ENCODE data around the gene MXRA7. TPM values are rescaled to one million over a fixed set of nuclear protein-coding genes. Genes with fewer than 3 reads are reported as not detected.
"Not testable (repeated sequence)": the region's sequence is repeated elsewhere in the genome, so short reads cannot be mapped to it uniquely, and the experiment has no call there.

Gene MXRA7
- total RNA-seq, 1 donor from 2014 or later, result 45.7 TPM

DNA sequence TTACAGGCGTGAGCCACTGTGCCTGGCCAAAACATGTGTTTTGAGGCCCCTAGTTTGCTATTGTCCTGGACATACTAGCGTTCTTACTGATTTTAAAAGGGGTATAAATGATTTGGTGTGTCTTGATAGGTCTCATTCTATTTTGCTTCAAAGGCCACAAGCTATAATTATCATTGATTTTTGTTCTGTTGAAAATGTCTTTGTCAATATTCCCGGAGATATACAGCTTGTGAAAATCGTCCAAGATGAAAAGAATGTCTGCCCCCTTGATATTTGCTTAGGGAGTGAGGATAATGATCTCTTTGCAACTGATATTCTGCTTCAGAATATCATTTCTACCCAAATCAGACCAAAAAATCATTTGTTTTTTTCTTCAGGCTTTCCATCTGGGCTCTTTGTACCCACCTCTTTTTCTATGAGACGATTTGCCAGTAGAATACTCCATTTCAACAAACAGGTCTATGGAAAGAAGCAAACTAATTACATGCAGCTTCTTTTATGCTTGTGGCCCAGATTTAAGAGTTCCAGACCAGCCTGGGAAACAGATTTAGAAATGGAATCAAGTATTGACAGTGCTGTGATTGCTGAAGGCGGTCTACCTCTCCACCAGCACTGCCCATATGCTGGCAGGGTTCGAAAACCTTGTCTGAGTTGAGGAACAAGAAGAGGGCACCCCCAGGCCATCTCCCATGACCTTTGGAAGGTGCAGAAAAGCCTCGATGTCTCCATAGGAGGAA lies 53.1 kb downstream of the MXRA7 start:
- DNase-seq (ENCODE audit: low spot score in 2 of 2), result no peak
- FAIRE-seq, result no peak

DNA sequence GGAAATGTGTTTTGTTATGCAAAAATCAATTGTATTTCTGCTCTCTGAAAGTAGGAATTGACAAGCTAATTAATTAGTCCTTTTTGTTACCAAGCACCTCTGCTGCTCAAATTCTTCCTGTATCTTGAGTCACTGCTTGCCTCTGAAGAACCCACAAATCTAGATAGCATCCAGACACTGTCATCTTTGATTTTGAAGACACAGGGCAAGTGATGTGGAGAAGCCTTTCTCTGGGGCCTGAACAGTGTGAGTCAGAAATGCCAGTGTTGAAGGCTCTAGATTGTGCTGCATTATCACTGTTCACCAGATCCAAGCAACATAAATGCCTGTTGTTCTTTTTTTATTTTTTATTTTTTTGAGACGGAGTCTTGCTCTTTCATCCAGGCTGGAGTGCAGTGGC lies 56.4 kb downstream of the MXRA7 start:
- DNase-seq (ENCODE audit: low spot score in 2 of 2) (no peak), FAIRE-seq (no peak)

DNA sequence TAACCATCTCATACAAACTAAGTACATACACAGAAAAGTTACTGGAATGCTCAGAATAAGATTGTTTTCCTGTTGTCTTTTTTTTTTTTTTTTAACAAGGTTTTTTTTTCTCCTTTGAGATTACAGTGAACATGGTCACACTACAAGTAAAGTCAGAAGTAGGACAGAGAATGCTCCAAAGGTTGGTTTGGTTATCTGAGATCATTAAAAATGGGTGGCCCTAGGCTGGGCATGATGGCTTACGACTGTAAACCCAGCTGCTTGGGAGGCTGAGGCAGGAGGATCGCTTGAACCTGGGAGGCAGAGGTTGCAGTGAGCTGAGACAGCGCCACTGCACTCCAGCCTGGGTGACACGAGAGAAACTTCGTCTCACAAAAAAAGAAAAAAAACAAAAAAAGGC lies 60.3 kb downstream of the MXRA7 start:
- no peak for FAIRE-seq

DNA sequence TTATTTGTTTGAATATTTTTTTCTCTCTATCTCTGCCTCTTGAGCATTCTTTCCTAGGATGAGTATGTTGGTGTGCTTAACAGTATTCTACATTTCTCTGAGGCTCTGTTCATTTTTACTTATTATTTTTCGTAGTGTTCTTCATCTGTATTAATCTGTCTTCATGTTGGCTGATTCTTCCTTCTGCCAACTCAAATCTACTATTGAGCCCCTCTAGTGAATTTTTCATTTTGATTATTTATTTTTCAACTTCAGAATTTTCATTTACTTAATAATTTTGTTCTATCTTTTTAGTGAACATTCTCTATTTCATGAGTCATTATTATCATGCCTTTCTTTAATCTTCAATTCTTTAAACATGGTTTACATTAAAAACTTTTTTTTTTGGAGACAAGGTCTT lies 64.1 kb downstream of the MXRA7 start:
- no peak for FAIRE-seq
- no peak for DNase-seq (ENCODE audit: low spot score in 2 of 2)

More for the DNA sequence above, 60.3 kb downstream of the MXRA7 start:
- DNase-seq (ENCODE audit: low spot score in 2 of 2), result no peak

DNA sequence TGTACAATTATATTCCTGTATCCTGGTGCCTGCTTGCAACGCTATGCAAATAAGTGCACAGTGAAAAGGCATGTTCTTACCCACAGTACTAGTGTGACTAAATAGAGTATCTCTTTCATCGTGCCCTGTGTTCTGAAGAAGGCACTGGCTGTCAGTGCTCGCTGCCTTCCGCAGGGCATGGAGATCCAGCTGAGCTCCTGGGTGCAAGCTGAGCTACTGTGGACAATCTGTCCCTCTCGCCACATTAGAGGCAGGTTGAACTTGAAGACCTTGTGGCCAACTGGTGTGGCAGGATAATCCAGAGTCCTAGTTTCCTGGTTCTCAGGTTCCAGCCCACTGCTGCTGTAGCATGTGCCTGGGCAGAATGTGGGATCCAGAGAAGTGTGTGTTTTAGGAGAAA lies 65.3 kb downstream of the MXRA7 start:
- no peak for FAIRE-seq
- no peak for DNase-seq (ENCODE audit: low spot score in 2 of 2)

DNA sequence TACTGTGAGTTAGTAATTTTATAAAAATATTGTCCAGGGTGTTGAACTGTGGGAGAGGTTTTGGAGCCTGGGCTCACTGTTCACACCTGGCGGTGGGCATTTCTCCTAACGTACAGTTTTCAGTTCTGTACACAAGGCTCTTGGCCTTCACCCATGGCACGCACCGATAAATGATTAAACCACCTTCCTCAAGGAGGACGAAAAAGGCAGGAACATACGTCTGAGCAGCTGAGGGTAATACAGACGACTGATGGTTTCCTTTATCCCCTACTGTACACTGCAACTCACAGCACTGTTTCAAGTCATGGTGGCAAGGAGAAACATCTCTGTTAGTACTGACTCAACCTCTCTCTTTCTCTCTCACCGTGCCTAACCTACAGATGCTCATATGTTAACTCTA lies 65.8 kb downstream of the MXRA7 start:
- DNase-seq (ENCODE audit: low spot score in 2 of 2) (no peak), FAIRE-seq (no peak)

DNA sequence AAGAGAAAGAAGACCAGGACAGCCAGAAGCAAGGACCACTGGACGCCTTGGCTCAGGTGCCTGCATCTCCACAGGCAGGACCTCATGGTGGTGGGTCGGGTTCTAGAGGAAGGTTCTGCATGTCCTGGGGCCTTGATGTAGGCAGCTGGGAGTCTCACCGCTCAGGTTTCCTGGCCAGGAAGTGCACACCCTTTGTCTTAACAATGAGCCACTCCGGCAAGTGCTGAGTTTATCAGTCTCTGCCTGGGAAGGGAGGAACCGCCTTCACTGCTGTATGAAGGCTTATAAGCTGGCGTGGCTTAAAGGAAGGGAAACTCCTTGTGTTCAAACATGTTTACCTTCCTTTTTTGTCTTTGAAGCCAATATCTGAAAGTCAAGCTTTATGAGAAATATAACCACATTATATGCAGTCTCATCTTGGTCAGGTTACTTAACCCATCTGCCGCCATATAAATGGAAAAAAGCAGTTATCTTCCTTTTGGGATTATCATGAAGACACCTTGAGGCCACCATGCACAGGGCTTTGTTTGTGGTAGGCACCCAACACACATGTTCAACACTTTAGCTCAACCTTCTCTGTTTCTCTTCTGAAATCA lies 67.1 kb downstream of the MXRA7 start, which contains the start of gene ST6GALNAC1:
ST6GALNAC1 (minus strand) TSS at position 205 of the 596 bp plus-strand sequence; CDS start at position 86, 119 bp downstream.
- DNase-seq (ENCODE audit: low spot score in 2 of 2), result no peak
- FAIRE-seq, result no peak

DNA sequence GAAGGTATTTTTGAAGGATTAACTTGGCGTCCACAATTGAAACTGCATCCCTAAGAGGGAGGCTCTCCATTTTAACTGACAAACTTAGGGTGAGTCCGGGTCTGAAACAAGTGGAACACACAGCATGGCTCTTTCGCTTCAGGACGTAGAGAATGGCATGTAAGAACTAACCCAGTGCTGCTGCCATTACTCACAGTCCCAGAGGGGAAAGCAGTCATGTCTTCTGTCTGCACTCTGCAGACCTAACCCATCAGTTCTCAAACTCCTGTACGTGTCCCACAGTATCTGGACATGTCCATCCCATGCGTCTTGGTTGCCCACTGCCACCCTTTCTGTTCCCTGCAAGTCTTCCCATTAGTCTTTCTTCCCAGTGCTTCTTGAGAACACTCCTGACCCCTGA lies 67.8 kb downstream of the MXRA7 start:
- FAIRE-seq, result no peak

DNA sequence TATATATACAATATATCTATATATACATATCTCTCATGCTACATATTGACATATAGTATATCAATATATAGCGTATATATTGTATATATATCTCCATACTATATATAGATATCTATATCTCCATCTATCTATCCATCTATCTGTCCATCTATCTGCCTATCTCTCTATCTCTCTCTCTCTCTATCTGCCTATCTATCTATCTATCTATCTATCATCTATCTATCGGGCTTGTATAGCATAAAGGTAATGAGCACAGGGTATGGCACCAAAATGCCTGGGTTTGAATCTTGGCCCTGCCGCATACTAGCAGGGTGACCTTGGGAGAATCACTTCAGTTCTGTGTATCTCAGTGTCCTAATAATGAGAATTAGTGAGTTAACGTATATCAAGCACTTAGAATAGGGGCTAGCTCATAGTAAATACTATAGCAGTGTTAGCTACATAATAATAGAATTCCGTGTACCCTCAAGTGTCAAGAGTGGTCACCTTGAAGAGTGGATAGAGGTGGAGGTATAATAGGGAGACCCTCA lies 68.7 kb downstream of the MXRA7 start:
- DNase-seq (ENCODE audit: low spot score in 2 of 2), result no peak
- FAIRE-seq, result no peak

More for the DNA sequence above, 67.8 kb downstream of the MXRA7 start:
- DNase-seq (ENCODE audit: low spot score in 2 of 2), result no peak

DNA sequence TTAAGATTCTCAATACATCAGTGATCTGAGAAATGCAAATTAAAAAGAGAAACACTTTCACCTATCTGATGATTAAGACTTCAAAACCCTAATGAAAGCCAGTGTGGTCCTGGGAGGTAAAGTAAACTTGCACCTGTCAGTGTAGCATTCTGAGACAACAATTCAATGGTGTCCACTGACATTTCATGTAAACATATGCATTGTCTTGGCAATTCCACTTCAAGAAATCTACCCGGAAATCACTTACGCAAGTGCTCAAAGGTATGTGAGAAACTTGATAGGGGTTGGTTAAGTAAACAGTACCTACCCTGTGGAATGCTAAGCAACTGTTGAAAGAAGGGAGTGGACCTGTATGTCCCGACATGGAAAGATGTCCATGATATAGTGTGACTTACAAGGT lies 69.3 kb downstream of the MXRA7 start:
- FAIRE-seq (no peak), DNase-seq (ENCODE audit: low spot score in 2 of 2) (no peak)

DNA sequence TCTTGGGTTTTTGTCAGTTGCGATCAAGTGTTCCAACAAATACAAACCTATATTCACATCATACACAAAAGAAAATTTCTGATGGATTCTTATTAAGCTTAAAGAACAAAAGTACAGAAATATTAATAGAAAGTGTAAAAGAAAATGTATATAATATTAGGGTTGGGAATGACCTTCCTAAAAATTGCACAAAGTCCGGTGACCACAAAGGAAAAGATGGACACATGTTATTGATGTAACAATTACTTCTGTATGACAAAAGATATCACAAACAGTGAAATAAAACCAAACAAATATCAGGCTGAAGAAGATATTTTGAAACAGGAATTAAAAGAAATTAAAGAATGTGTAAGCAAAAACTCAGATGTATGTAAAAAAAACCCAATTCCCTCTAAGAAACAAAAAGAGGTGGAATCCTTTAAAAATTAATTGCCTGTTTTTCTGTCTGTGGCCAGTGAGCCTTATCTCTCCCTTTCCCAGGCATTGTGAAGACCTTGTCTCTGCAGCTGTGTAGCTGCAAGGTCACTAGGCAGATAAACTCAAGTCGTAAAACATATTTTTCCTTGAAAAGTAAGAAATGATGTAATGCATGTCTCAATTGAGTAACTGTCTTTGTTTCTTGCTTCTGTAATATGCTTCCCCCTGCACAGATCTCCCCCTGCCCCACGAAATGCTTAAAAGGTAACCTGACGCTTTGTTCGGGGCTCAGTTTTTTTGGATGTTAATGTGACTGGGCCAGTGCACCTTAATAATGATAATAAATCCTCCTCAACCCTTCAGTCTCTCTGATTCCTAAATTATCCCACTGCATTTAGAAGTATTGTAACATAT lies 70.0 kb downstream of the MXRA7 start:
- FAIRE-seq, result no peak
- DNase-seq (ENCODE audit: low spot score in 2 of 2), result no peak

DNA sequence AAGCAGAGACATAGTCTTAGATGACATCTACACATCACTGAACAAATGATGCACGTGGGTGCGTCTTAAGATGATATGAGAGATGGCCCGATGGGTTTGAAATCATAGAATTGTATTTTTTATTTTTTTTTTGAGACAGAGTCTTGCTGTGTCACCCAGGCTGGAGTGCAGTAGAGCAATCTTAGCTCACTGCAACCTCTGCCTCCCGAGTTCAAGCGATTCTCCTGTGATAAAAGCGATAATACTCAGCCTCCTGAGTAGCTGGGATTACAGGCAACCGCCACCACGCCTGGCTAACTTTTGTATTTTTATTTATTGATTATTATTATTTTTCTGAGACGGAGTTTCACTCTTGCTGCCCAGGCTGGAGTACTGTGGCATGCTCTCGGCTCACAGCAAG lies 72.5 kb downstream of the MXRA7 start:
- DNase-seq (ENCODE audit: low spot score in 2 of 2) (no peak), FAIRE-seq (no peak)

DNA sequence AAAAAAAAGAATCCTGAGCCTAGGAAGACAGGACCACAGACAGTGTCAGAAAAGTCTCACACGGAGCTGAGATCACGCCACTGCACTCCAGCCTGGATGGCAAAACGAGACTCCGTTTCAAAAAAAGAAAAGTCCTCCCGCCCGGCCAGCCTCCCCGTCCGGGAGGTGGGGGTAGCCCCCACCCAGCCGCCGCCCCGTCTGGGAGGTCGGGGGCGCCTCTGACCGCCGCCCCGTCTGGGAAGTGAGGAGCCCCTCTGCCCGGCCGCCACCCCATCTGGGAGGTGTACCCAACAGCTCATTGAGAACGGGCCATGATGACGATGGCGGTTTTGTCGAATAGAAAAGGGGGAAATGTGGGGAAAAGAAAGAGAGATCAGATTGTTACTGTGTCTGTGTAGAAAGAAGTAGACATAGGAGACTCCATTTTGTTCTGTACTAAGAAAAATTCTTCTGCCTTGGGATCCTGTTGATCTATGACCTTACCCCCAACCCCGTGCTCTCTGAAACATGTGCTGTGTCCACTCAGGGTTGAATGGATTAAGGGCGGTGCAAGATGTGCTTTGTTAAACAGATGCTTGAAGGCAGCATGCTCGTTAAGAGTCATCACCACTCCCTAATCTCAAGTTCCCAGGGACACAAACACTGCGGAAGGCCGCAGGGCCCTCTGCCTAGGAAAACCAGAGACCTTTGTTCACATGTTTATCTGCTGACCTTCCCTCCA lies 74.1 kb downstream of the MXRA7 start:
- not testable (repeated sequence) for FAIRE-seq

DNA sequence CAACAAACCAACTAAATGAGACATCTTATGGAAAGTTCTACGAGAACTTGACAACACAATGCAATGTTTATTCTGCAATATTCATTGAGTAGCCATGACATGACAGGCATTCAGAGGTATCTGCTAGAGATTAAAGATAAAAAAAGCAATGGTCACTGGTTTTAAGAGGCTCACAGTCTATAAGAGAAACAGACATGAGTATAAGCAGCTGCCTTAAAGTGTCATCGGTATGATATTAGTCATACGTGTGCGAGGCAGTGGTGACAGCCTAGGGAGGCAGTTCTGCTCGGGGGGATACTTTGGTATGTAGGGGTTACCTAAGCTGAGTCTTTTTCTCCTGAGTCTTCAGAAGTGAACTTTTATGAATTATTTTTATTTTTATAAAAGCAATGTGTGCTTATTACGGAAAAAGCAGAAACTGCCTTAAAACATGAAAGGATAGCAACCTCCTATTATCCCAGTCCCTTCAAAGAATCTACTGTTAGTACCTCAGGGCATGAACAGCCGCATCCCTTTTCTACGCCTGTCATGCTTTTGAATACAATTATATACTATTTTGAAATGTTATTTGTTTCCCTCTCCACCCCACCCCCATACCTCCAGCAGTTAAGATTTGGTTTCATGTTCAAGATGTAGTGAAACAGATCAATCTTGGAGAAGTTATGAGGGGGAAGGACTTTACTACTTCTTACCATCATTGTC lies 75.0 kb downstream of the MXRA7 start:
- FAIRE-seq (no peak), DNase-seq (ENCODE audit: low spot score in 2 of 2) (no peak)

More for the DNA sequence above, 74.1 kb downstream of the MXRA7 start:
- not testable (repeated sequence) for DNase-seq (ENCODE audit: low spot score in 2 of 2)

DNA sequence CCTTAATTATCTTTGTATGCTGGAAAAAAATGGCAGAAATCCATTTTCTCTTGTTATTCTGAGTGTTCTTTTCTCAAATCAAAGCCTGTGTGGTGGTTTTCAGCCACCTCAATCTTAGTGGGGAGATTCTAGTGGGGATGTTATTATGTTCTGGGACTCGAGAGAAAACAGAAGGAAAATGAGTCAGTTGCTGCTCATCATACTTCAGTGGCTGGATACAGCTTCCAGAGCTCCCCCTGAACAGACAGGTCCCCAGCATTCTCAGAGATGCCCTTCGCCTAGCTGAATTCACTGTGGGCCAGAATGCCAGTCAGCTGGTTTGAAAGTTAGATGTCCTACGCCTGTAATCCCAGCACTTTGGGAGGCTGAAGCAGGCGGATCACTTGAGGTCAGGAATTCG lies 75.7 kb downstream of the MXRA7 start:
- FAIRE-seq (no peak), DNase-seq (ENCODE audit: low spot score in 2 of 2) (no peak)

DNA sequence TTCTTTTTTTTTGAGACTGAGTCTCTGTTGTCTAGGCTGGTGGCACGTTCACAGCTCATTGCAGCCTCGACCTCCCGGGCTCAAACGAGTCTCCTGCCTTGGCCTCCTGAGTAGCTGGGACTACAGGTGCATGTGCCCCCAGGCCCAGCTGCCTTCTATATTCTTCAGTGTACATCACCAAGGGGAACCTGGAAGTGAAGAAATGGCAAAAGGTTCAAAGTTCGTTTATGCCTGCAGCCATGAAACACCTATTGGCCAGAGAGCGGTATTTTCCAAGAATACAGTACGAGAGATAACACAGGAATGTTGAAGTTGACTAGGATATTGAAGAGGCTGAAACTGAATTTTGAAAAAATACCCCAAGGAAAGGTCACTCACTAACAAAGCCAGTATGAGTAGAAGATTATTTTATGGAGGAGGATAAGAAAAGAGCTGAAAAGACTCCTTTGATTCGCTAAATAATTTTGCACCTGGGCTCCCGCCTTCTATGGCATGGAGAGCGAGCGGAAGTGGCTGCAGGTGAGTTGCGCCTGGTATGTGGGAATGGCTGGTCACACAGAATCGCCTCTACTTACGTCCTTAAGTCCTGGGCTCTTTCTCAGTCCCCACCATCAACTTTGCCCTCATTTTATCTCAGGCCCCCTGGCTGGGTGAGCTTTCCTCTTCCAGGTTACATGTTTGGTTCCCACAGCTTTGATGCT lies 77.0 kb downstream of the MXRA7 start:
- no peak for FAIRE-seq
- no peak for DNase-seq (ENCODE audit: low spot score in 2 of 2)

DNA sequence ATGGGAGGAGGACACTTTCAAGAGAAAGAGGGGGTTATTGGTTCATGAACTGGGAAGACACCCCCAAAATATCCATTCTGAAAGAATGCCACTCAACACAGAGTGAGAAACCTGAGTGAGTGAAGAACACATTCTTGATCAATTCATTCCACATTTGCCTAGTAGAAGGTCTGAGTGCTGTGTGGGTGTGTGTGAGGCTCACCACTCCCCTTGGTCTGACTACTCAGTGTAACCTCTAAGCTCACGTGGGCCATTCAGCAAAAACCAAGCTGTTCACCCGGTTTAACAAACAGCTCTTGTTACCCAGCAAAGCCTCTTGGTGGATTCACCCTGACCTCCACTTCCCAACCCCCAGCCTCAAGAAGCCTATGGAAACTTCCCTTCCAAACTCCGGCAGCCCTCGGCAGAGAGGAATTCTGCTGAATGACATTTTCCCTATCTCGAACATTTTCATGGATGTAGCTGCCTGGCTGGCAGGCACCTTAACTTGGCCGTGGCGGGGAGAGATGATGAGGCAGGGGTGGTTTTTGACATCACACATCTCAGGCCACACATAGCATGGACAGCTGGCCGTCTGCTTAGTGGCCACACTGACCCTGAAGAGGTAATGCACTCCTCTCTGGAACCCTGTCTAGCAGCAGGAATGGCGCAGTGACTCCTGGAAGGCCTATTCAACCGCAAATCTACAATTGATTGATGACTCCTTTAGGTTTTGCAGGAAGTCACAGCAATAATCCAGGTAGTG lies 78.8 kb downstream of the MXRA7 start:
- DNase-seq (ENCODE audit: low spot score in 2 of 2) (no peak), FAIRE-seq (no peak)

DNA sequence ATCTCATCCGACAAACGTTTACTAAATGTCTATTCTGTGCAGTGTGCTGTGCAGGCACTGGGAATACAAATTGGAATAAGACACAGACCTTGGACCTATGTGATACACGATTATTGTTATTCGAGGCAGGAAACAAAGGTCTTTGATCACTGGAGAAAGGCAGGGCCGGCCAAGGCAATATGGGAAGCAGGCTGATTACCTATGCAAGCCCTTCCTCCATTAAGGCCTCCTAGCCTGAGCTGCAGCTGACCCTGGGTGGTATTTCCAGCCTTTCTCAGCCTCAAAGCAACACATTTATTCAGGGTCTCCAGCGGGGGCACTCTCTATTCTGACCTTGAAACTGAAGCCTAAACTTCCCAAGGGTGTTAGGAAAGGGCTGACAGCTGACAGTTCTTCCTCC lies 80.6 kb downstream of the MXRA7 start:
- FAIRE-seq, result no peak
- no peak for DNase-seq (ENCODE audit: low spot score in 2 of 2)
